Activated T-helper 2 cell treated with anti-CD3 and anti-CD28 coated beads, Interferon-gamma antibody, Interleukin-2, Interleukin-4, amounts not matched to agents 10 μg/mL and 5 μg/mL and 100 μg/mL, durations not matched to agents 14 hours and 24 hours and 36 hours (primary cell): Measurements from ENCODE around the gene CMIP. TPM values are rescaled to one million over a fixed set of nuclear protein-coding genes. Genes with fewer than 3 reads are reported as not detected.
"Not testable (repeated sequence)": the region's sequence is repeated elsewhere in the genome, so short reads cannot be mapped to it uniquely, and the experiment has no call there.

Experiments used
- DNase-seq: peaks from one replicate; pipeline ENCODE4 v3.0.0; 2021; ENCODE audit warnings: low spot score
- H3K27ac Mint-ChIP-seq: one replicate; pipeline ENCODE4 v1.8.0; 2021; ENCODE audit warnings: mixed read lengths
- H3K27me3 Mint-ChIP-seq: one replicate; pipeline ENCODE4 v1.8.0; 2021; ENCODE audit warnings: low read depth, mixed read lengths
- H3K36me3 Mint-ChIP-seq: one replicate; pipeline ENCODE4 v1.8.0; 2021; ENCODE audit warnings: low read depth, mixed read lengths
- H3K4me1 Mint-ChIP-seq: one replicate; pipeline ENCODE4 v1.8.0; 2021; ENCODE audit warnings: low read depth, mixed read lengths
- H3K4me3 Mint-ChIP-seq: one replicate; pipeline ENCODE4 v1.8.0; 2021; ENCODE audit warnings: low read depth, mild to moderate bottlenecking, moderate library complexity, mixed read lengths
- H3K9me3 Mint-ChIP-seq: one replicate; pipeline ENCODE4 v1.8.0; 2021; ENCODE audit warnings: mixed read lengths
- intact Hi-C: fragments of 100-400 bp; cut with micrococcal nuclease; formaldehyde crosslinking; loops from one replicate; pipeline ENCODE4 v1.15.1; 2023
- total RNA-seq: library from RNA; stranded (reverse); gene quantifications from 2 replicates; pipeline ENCODE4 v1.2.3, GENCODE V29; 2022

Gene CMIP
- 68.0 and 76.9 TPM in 2 replicates for total RNA-seq

- Mint-ChIP-seq H3K9me3 (no peaks in the 10 kb centered on the region), H3K27ac (peak within 1 kb of the TSS; percentile 83), H3K36me3 (peaks cover 21% of the 10 kb centered on the region), H3K4me1 (peaks cover 38% of the 10 kb centered on the region), H3K4me3 (peak within 1 kb of the TSS; percentile 90), H3K27me3 (peaks cover 29% of the 10 kb centered on the region)
- intact Hi-C loops: loop anchor here (2.0 to 10.0 kb wide), 4 partner anchors 80 to 173 kb away; partner anchors contain the start of gene GAN
- peak; percentile 77 for DNase-seq
Observed at GRCh38 chr16:81444448-81445121, at the start of gene CMIP. Gene CMIP, plus strand, starts transcription at chr16:81444808.

DNA sequence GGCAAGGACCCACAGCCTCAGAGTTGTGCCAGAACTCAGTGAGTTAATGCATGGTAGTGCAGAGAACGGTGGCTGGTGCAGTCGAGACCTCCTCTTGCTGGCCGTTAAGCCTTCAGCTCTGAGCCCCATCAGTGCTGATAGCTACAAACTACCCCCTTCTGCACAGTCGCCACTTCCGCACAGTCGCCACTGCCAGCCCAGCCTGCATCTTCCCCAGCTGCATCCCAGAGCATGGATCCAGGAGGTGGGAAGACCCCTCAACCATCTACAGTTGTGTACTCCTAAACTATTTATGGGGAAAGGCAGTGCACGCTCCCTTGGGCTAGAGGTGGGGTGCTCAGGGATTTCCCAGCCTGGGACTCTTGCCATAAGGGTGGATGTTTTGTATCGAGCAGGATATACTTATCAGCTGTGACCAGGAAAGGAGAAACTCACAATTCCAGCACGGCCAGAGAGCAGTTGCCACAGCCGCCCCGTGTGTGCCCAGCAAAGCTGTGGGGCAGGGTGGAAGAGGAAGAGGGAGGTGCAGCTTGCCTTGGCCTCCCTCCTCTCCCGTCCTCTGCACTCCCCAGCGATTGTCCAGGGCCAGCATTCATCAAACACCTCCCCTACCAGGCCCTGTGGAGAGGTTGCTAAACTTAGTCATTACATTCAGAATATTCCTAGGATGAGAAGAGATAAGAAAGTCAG lies 49.5 kb upstream of the CMIP start:
- H3K27ac Mint-ChIP-seq: no peak overlapping the region
- H3K4me1 Mint-ChIP-seq: peaks cover 3% of the 10 kb centered on the region

DNA sequence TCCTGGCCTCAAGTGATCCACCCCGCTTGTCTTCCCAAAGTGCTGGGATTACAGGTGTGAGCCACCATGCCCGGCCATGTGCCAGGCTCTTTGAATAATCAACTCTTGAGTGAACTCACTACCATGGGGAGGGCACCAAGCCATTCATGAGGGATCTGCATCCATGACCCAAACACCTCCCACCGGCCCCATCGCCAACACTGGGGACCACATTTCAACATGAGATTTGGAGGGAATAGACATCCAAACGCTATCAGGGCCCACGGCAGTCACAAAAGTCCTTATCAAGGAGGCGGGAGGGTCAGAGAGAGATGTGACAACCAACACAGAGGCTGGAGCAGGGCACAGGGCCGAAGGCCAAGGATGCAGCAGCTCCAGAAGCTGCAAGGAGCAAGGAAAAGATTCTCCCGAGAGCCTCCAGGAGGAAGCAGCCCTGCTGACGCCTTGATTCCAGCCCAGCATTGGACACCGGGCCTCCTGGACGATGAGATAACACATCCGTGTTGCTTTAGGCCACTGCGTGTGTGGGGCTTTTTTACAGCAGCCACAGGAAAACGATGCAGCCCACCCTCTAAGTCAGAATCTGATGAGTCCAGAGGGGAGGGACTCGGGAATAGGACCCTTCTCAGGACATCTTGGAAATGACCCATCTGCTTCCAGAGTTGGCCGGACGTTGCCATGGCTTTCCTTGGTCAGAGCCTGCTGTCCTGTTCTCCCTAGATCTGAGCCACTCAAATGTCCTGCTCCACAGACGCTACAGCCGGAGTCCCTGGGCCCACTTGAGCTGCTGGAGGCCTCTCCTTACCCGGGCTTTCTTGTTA lies 47.3 kb upstream of the CMIP start:
- no peaks in the 10 kb centered on the region for H3K36me3 Mint-ChIP-seq

More for the DNA sequence above, 49.5 kb upstream of the CMIP start:
- no peak for DNase-seq
- peaks cover 5% of the 10 kb centered on the region for H3K36me3 Mint-ChIP-seq
- no peaks in the 10 kb centered on the region for H3K27me3 Mint-ChIP-seq
- intact Hi-C loops: no loop called here
- H3K9me3 Mint-ChIP-seq: no peaks in the 10 kb centered on the region
- no peak overlapping the region for H3K4me3 Mint-ChIP-seq

GRCh38 chr16:81397879-81398520 lies 46.6 kb upstream of the CMIP start:
- Mint-ChIP-seq H3K27me3 (peaks cover 2% of the 10 kb centered on the region), H3K4me3 (no peak overlapping the region), H3K36me3 (no peaks in the 10 kb centered on the region), H3K4me1 (peaks cover 3% of the 10 kb centered on the region), H3K27ac (no peak overlapping the region), H3K9me3 (no peaks in the 10 kb centered on the region)
- no peak for DNase-seq
- intact Hi-C loops: no loop called here

More for the DNA sequence above, 47.3 kb upstream of the CMIP start:
- intact Hi-C loops: no loop called here
- Mint-ChIP-seq H3K27me3 (peaks cover under 1% of the 10 kb centered on the region), H3K27ac (no peak overlapping the region), H3K9me3 (no peaks in the 10 kb centered on the region), H3K4me3 (no peak overlapping the region), H3K4me1 (peaks cover 3% of the 10 kb centered on the region)
- DNase-seq: no peak

GRCh38 chr16:81399909-81400308 lies 44.7 kb upstream of the CMIP start:
- H3K9me3 Mint-ChIP-seq: no peaks in the 10 kb centered on the region

DNA sequence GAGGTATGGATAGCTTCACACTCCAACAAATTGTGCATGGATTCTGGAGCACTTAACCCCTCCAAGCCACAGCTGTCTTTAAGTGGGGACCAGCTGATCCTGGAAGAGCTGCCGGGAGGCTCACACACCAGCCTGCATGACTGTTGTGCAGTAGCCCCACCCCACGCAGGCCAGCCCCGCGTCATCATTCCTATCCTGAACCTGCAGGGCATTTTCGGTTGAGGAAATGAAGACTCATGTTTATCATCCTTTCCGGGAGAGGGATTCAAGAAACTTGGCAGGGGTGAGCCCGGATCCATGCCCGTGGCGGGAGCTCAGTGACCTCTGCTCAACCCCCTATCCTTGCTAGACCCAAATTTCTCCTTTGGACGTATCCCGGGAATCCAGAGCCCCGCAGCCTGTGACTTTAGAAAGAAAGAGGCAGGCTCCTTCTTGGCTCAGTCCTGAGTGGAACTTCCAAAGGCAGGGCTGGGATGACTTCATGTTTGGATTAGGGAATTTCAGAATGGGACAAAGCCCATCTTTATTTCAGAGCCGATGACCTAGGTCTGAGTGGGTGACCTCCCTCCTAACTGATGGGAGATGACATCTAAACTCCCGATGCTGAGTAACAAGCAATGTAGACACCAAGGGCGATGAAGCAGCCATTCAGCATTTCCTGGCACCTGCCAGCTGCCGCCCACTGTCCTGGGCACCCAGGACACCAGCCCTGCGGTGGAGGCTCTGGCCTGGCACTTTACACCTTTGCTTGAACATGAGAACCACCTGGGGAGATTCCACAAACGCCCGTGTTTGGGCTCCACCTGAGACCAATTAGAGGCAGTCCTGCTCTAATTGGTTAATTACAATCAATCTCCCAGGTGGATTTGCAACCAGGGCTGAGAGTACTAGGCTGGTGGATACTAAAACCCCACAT lies 43.3 kb upstream of the CMIP start:
- peaks cover 4% of the 10 kb centered on the region for H3K27me3 Mint-ChIP-seq
- intact Hi-C loops: loop anchor here (5.0 to 10.0 kb wide), 2 partner anchors 34 to 294 kb away; no protein-coding TSS in a partner anchor
- no peak for DNase-seq
- no peak overlapping the region for H3K4me3 Mint-ChIP-seq
- H3K36me3 Mint-ChIP-seq: no peaks in the 10 kb centered on the region
- H3K4me1 Mint-ChIP-seq: peaks cover 2% of the 10 kb centered on the region
- H3K27ac Mint-ChIP-seq: no peak overlapping the region
- H3K9me3 Mint-ChIP-seq: no peaks in the 10 kb centered on the region

More at GRCh38 chr16:81399909-81400308, 44.7 kb upstream of the CMIP start:
- Mint-ChIP-seq H3K4me3 (no peak overlapping the region), H3K4me1 (peaks cover 2% of the 10 kb centered on the region), H3K36me3 (no peaks in the 10 kb centered on the region), H3K27me3 (peaks cover 2% of the 10 kb centered on the region), H3K27ac (no peak overlapping the region)
- intact Hi-C loops: loop anchor here (5.0 to 10.0 kb wide), 2 partner anchors 33 to 295 kb away; no protein-coding TSS in a partner anchor
- no peak for DNase-seq

DNA sequence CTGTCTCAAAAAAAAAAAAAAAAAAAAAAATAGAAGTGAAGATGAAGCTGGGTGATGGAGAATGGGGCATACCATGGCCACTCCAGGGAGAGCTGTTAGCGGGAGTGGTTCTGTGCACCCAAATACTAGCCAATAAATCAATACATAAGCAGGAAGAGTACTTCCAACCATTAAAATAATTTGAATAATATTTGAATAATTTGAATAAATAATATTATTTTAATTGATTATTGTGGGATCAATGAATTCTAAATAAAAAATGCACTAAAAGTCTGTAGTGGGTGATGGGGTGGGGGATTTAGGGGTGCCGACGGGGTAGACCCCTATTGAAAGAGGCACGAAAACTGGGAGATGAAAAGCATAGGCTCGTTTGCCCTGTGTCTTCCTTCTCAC lies 41.4 kb upstream of the CMIP start:
- H3K27ac Mint-ChIP-seq: no peak overlapping the region
- no peaks in the 10 kb centered on the region for H3K36me3 Mint-ChIP-seq
- peaks cover 2% of the 10 kb centered on the region for H3K4me1 Mint-ChIP-seq
- H3K27me3 Mint-ChIP-seq: peaks cover 5% of the 10 kb centered on the region
- DNase-seq: no peak
- H3K9me3 Mint-ChIP-seq: no peaks in the 10 kb centered on the region
- no peak overlapping the region for H3K4me3 Mint-ChIP-seq
- intact Hi-C loops: loop anchor here (1.0 to 10.0 kb wide), 4 partner anchors 36 to 320 kb away; no protein-coding TSS in a partner anchor

DNA sequence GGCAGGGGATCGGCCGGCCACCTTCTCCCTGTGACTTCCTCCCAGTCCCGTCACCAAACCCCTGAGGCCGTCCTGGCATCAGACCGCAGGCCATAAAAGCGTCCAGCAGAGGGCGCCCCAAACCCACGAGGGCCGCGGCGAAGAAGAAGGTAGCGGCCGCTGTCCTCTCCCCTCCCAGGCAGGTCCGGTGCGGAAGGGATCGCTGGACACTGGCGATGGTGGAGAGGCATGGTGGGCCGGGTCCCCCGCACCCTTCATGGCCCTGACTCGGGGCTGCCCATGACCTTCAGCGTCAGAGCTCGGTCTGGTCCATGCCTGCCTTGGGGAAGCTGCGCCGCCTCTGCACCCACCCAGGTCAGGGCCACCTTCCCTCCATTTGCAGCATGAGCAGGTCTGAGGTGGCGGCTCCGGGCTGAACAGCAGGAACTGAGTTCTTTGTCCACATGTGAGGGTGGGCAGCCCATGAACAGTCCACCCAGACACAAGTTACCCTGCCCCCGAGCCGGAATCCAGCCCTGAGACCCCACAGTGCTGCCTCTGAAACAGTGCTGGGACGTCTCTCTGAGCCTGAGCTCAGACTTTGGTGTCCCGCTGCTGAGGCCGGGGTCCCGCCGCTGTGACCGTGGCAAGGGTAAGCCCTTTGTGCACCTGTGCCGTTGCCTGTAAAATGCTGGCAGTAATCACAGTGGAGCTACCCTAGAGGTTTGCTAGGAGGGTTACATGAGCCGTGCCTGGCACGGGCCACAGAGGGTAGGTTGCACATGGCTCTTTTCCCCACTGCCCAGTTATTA lies 40.8 kb upstream of the CMIP start:
- Mint-ChIP-seq H3K36me3 (no peaks in the 10 kb centered on the region), H3K4me3 (no peak overlapping the region), H3K4me1 (peaks cover 2% of the 10 kb centered on the region), H3K27ac (no peak overlapping the region), H3K27me3 (peaks cover 8% of the 10 kb centered on the region), H3K9me3 (no peaks in the 10 kb centered on the region)
- intact Hi-C loops: loop anchor here (1.0 to 10.0 kb wide), 4 partner anchors 36 to 320 kb away; no protein-coding TSS in a partner anchor
- DNase-seq: peak; percentile 71

DNA sequence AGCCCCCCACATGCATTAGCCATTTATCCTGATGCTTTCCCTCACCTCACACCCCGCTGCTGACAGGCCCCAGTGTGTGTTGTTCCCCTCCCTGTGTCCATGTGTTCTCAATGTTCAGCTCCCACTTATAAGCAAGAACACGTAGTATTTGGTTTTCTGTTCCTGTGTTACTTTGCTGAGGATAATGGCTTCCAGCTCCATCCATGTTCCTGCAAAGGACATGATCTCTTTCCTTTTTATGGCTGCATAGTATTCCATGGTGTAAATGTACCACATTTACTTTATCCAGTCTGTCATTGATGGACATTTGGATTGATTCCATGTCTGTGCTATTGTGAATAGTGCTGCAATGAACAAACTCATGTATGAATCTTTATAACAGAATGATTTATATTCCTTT lies 39.6 kb upstream of the CMIP start:
- peaks cover 12% of the 10 kb centered on the region for H3K27me3 Mint-ChIP-seq
- not testable (repeated sequence) for H3K4me3 Mint-ChIP-seq, H3K36me3 Mint-ChIP-seq, H3K9me3 Mint-ChIP-seq, H3K27ac Mint-ChIP-seq, H3K4me1 Mint-ChIP-seq, DNase-seq
- intact Hi-C loops: loop anchor here (10.0 kb wide), 1 partner anchor 290 kb away; no protein-coding TSS in a partner anchor

- no peaks in the 10 kb centered on the region for H3K36me3 Mint-ChIP-seq
- intact Hi-C loops: loop anchor here (10.0 kb wide), 1 partner anchor 289 kb away; no protein-coding TSS in a partner anchor
- H3K9me3 Mint-ChIP-seq: no peaks in the 10 kb centered on the region
- peaks cover 12% of the 10 kb centered on the region for H3K27me3 Mint-ChIP-seq
- no peak for DNase-seq
- no peak overlapping the region for H3K27ac Mint-ChIP-seq
- H3K4me1 Mint-ChIP-seq: peaks cover 2% of the 10 kb centered on the region
- H3K4me3 Mint-ChIP-seq: no peak overlapping the region
Observed at GRCh38 chr16:81405702-81406113, 38.9 kb upstream of the CMIP start.
